IMR-90 (cell line): ENCODE measurements around the gene TSG101. TPM values are rescaled to one million over a fixed set of nuclear protein-coding genes. Genes with fewer than 3 reads are reported as not detected.

ENCODE experiments used
- ATAC-seq: fragments of 200-7000 bp; cut with Tn5 transposase; 2 replicates; pipeline ENCODE4 v1.9.1; 2020; ENCODE audit warnings: low read depth, mild to moderate bottlenecking, moderate library complexity
- BruUV-seq: library from RNA; stranded (reverse); fragments of 400-500 nt; replicated peaks from 2 replicates; lab custom pipeline; 2021; lab: Mats Ljungman, UMichigan
- CTCF ChIA-PET: fragments of 300-600 bp; formaldehyde crosslinking; extraction: SDS; loops from one replicate; lab custom pipeline; 2021; ENCODE audit warnings: antibody characterized with exemption; lab: Yijun Ruan, JAX
- POLR2A ChIA-PET: fragments of 300-600 bp; sonication (Branson Sonifier 250); formaldehyde crosslinking; loops from one replicate; lab custom pipeline; 2022; ENCODE audit warnings: antibody characterized with exemption; ENCODE audit not compliant: unreplicated experiment; lab: Charles Lee
- DNase-seq: peaks from one replicate; pipeline ENCODE4 v3.0.0; 2013
- H2AFZ ChIP-seq: replicated peaks from 2 replicates; pipeline ENCODE3; 2013; ENCODE audit warnings: low read length, mild to moderate bottlenecking; ENCODE audit not compliant: poor library complexity
- H2AK5ac ChIP-seq: 2 replicates; pipeline ENCODE4 v1.6.1; 2013; ENCODE audit warnings: low read depth, low read length, inconsistent platforms
- H2AK9ac ChIP-seq: replicated peaks from 2 replicates; pipeline ENCODE3; 2013; ENCODE audit warnings: mild to moderate bottlenecking, low read depth, low read length, moderate library complexity; ENCODE audit not compliant: poor library complexity
- H2BK120ac ChIP-seq: 2 replicates; pipeline ENCODE4 v1.6.1; 2013; ENCODE audit warnings: low read depth, low read length, inconsistent platforms
- H2BK15ac ChIP-seq: 3 replicates; pipeline ENCODE4 v1.6.1; 2013; ENCODE audit warnings: low read depth, low read length, inconsistent platforms
- H2BK20ac ChIP-seq: 2 replicates; pipeline ENCODE4 v1.6.1; 2013; ENCODE audit warnings: low read depth, mild to moderate bottlenecking, inconsistent platforms, low read length, moderate library complexity
- H2BK5ac ChIP-seq: 2 replicates; pipeline ENCODE4 v1.6.1; 2013; ENCODE audit warnings: mild to moderate bottlenecking, low read depth, low read length, inconsistent platforms; ENCODE audit not compliant: poor library complexity, severe bottlenecking
- H3K14ac ChIP-seq: replicated peaks from 2 replicates; pipeline ENCODE4 v1.6.1; 2013; ENCODE audit warnings: low read depth, low read length, inconsistent platforms
- H3K18ac ChIP-seq: 2 replicates; pipeline ENCODE4 v1.6.1; 2013; ENCODE audit warnings: low read depth, low read length, control low read depth
- H3K23ac ChIP-seq: 2 replicates; pipeline ENCODE4 v1.6.1; 2013; ENCODE audit warnings: low read depth, low read length, inconsistent platforms
- H3K27ac ChIP-seq: 2 replicates; pipeline ENCODE4 v1.5.1; 2013; ENCODE audit warnings: mild to moderate bottlenecking, control low read depth, low read length; ENCODE audit not compliant: insufficient read depth
- H3K27me3 ChIP-seq: 2 replicates; pipeline ENCODE4 v1.6.1; 2013; ENCODE audit warnings: low read length; ENCODE audit not compliant: control insufficient read depth, insufficient read depth
- H3K36me3 ChIP-seq: 2 replicates; pipeline ENCODE4 v1.6.1; 2013; ENCODE audit warnings: low read length, mixed read lengths; ENCODE audit not compliant: control insufficient read depth, insufficient read depth
- H3K4ac ChIP-seq: 2 replicates; pipeline ENCODE4 v1.6.1; 2013; ENCODE audit warnings: low read depth, low read length, inconsistent platforms
- H3K4me1 ChIP-seq: 2 replicates; pipeline ENCODE4 v1.6.1; 2013; ENCODE audit warnings: low read length, mixed read lengths; ENCODE audit not compliant: control insufficient read depth, insufficient read depth
- H3K4me2 ChIP-seq: 2 replicates; pipeline ENCODE4 v1.6.1; 2013; ENCODE audit warnings: low read depth, mild to moderate bottlenecking, control low read depth, low read length, moderate library complexity
- H3K4me3 ChIP-seq: 2 replicates; pipeline ENCODE4 v1.5.1; 2013; ENCODE audit warnings: low read depth, mild to moderate bottlenecking, control low read depth, low read length, moderate library complexity; ENCODE audit not compliant: insufficient read depth
- H3K56ac ChIP-seq: 2 replicates; pipeline ENCODE4 v1.6.1; 2013; ENCODE audit warnings: low read length, inconsistent platforms; ENCODE audit not compliant: insufficient read depth; ENCODE audit errors: extremely low read depth
- H3K79me1 ChIP-seq, 2 experiments: 2 replicates each; pipeline ENCODE4 v1.6.1; 2013; ENCODE audit warnings: low read length in 2 of 2, inconsistent platforms in 1 of 2, low read depth in 1 of 2
- H3K9ac ChIP-seq: 2 replicates; pipeline ENCODE4 v1.6.1; 2013; ENCODE audit warnings: low read depth, low read length, control low read depth
- H3K9me1 ChIP-seq: 2 replicates; pipeline ENCODE4 v1.6.1; 2013; ENCODE audit warnings: low read length, inconsistent platforms; ENCODE audit not compliant: insufficient read depth
- H3K9me3 ChIP-seq: 2 replicates; pipeline ENCODE4 v1.6.1; 2013; ENCODE audit warnings: low read length; ENCODE audit not compliant: control insufficient read depth, insufficient read depth
- H4K20me1 ChIP-seq: 2 replicates; pipeline ENCODE4 v1.6.1; 2013; ENCODE audit warnings: low read length, inconsistent platforms; ENCODE audit not compliant: insufficient read depth
- H4K5ac ChIP-seq: 2 replicates; pipeline ENCODE4 v1.6.1; 2013; ENCODE audit warnings: mild to moderate bottlenecking, low read depth, low read length, control low read depth
- H4K8ac ChIP-seq, 2 experiments: 2 replicates each; pipeline ENCODE4 v1.6.1; 2013; ENCODE audit warnings: low read depth in 2 of 2, low read length in 2 of 2, control low read depth in 1 of 2, inconsistent platforms in 1 of 2
- H4K91ac ChIP-seq: 2 replicates; pipeline ENCODE4 v1.6.1; 2013; ENCODE audit warnings: low read depth, low read length, inconsistent platforms; ENCODE audit not compliant: insufficient read depth
- NFE2L2 ChIP-seq: fragments of 150-350 bp; IDR thresholded peaks from 2 replicates; pipeline ENCODE4 v1.6.1; 2016; ENCODE audit warnings: low read depth, mild to moderate bottlenecking, low read length
- WGBS, 2 experiments: methylation state at CpG; one replicate each; pipeline versions ENCODE4 v1.1.5 to v1.1.7; 2013; ENCODE audit warnings: missing lambda C conversion rate in 2 of 2; ENCODE audit not compliant: insufficient read length in 1 of 2; ENCODE audit errors: extremely low coverage in 2 of 2; 5-methylcytosine and 5-hydroxymethylcytosine counted together
- dilution Hi-C: fragments of 300-500 bp; cut with HindIII; formaldehyde crosslinking; loops from one replicate; pipeline ENCODE4 v1.14.3; 2018; ENCODE audit warnings: low sequenced_read_pairs; ENCODE audit not compliant: unreplicated experiment
- in situ Hi-C: fragments of 300-500 bp; cut with MboI; formaldehyde crosslinking; loops from 3 replicates; pipeline ENCODE4 v1.14.3; 2019; ENCODE audit warnings: low sequenced_read_pairs, inconsistent platforms, mixed read lengths
- intact Hi-C: fragments of 100-400 bp; cut with micrococcal nuclease; formaldehyde crosslinking; loops from 2 replicates; pipeline ENCODE4 v1.10.0; 2022
- polyA plus RNA-seq, 3 experiments: library from polyadenylated mRNA; depleted of rRNA; stranded (reverse); fragments of >200 nt; gene quantifications; 2 replicates each; pipeline ENCODE4 v1.2.3, GENCODE V29; 2012; ENCODE audit warnings: low replicate concordance in 1 of 3
- total RNA-seq: library from RNA; depleted of rRNA; stranded (reverse); fragments of >200 nt; gene quantifications from 2 replicates; pipeline ENCODE4 v1.2.3, GENCODE V29; 2012

Gene TSG101
- total and polyA plus RNA-seq, 2 of the 4 experiments (the other 2 are of a cell fraction) = 67.4 to 113 TPM

GRCh38 chr11:18463439-18463838 lies 63.3 kb downstream of the TSG101 start:
- H3K9ac ChIP-seq = no peak overlapping the region
- POLR2A ChIA-PET = no interaction called here
- no peak overlapping the region for H3K14ac ChIP-seq
- no peak for ATAC-seq
- H3K9me1 ChIP-seq = no peaks in the 10 kb centered on the region
- H3K4me2 ChIP-seq = no peak overlapping the region
- dilution Hi-C loops = no loop called here
- no peaks in the 10 kb centered on the region for H4K20me1 ChIP-seq
- in situ Hi-C loops = no loop called here
- no peak overlapping the region for H2BK20ac ChIP-seq
- H3K23ac ChIP-seq = no peak overlapping the region
- H4K91ac ChIP-seq = no peak overlapping the region
- no peaks in the 10 kb centered on the region for H3K9me3 ChIP-seq
- no peak overlapping the region for H2AK9ac ChIP-seq
- no peak overlapping the region for H4K8ac ChIP-seq
- intact Hi-C loops = no loop called here
- H3K4me1 ChIP-seq = no peaks in the 10 kb centered on the region
- TF ChIP-seq NFE2L2 = no peak
- no peak overlapping the region for H2BK15ac ChIP-seq
- WGBS, 2 experiments = no CpG with 5 or more reads among the region's 1 CpG
- no peak for DNase-seq
- no peak overlapping the region for H2BK120ac ChIP-seq
- no peak overlapping the region for H3K4ac ChIP-seq
- H2BK5ac ChIP-seq = no peak overlapping the region
- no peaks in the 10 kb centered on the region for H3K79me1 ChIP-seq
- H3K4me3 ChIP-seq = no peak overlapping the region
- H3K18ac ChIP-seq = no peak overlapping the region
- no peaks in the 10 kb centered on the region for H3K27me3 ChIP-seq
- no peak overlapping the region for H4K5ac ChIP-seq
- CTCF ChIA-PET = interaction anchor here (0.9 to 1.8 kb wide), 3 partner anchors 11 to 220 kb away, joined by 3 read pairs; no protein-coding TSS in a partner anchor
- no peak overlapping the region for H2AFZ ChIP-seq
- H3K36me3 ChIP-seq = no peaks in the 10 kb centered on the region
- H3K27ac ChIP-seq = no peak overlapping the region
- no peak overlapping the region for H2AK5ac ChIP-seq
- H3K56ac ChIP-seq = no peak overlapping the region
- BruUV-seq = no TSS peak
